Activated T-helper 9 cell treated with anti-CD3 and anti-CD28 coated beads, Interleukin-2, amount 50 U/mL, for 16 hours (primary cell): ENCODE results near the gene CYP2A7.
"Not testable (repeated sequence)": the region's sequence is repeated elsewhere in the genome, so short reads cannot be mapped to it uniquely, and the experiment has no call there.

ENCODE experiments used
- DNase-seq: peaks from one replicate; pipeline ENCODE4 v3.0.0-alpha.2; 2020; ENCODE audit warnings: low read depth

Gene CYP2A7

DNA sequence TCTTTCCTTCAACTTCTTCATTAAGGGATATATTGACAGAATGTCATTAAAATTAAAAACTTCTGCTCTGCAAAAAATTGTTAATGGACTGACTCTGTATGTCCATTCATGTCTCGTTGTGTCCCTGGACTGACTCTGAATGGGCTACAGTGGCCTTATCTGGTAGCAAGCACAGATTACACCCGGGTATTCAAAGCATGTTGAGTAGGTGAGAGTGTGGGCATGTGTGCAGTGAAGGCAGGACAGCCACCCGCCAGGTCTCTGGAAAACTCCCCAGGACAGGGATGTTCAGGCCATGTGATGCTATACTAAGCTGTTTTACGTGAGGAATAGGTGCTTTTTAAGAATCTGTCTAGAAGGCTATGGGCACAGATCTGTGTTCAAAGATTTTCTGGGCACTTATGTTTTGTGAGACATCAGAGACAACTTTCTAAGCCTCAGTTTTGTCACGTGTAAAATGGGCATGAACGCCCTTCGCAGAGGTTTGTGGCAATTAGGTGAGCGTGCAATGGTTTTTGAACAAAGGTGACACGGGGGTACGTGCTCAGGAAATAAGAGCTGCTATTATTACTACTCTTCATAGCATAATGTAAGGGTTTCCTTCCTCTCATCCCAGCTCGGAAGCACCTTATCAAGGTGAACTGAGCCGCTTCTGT lies 38.9 kb downstream of the CYP2A7 start:
- DNase-seq = not testable (repeated sequence)

DNA sequence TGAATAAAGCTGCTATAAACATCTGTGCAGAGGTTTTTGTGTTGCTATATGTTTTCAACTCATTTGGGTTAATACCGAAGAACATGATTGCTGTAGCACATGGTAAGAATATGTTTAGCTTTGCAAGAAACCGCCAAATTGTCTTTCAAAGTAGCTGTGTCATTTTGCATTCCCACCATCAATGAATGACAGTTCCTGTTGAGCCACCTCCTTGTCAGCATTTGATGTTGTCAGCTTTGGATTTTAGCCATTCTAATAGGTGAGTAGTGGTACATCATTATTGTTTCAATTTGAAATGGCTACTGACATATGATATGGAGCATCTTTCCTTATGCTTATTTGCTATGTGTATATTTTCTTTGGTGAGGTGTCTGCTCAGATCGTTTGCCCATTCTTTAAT lies 40.0 kb downstream of the CYP2A7 start:
- not testable (repeated sequence) for DNase-seq

DNA sequence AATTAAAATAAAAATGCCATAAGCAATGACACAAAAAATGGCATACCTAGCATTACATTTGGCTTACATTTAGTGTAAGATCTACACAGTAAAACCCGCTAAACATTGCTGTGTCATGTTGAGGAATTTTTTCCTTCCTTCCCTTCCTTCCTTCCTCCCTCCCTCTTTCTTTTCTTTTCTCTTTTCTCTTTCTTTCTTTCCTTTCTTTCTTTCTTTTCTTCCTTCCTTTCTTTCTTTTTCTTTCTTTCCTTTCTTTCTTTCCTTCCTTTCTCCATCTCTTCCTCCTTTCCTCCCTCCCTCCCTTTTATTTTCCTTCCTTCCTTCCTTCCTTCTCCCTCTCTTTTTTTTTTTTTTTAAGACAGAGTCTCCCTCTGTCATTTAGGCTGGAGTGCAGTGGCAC lies 43.6 kb downstream of the CYP2A7 start:
- not testable (repeated sequence) for DNase-seq

DNA sequence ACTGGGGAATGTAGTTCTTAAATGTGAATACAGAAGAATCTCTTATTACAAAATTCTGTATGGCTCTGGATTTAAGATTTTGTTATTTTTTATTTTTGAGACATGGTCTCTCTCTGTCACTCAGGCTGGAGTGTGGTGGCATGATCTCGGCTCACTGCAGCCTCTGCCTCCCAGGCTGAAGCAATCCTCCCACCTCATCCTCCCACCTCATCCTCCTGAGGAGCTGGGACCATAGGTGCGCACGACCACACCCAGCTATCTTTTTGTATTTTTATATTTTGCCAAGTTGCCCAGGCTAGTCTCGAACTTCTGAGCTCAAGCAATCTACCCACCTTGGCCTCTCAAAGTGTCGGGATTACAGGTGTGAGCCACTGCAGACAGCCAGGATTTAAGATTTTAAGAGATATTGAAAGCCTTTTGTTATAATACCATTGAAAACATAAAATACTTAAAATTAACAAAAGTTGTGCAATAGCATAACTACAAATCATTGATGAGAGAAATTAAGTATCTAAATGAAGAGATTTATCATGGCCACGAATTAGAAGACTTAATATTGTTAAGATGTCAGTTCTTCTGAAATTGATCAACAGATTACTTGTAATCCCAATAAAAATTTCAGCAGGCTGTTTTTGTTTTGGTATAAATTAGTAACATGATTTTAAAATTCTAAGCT lies 45.1 kb downstream of the CYP2A7 start:
- no peak for DNase-seq

DNA sequence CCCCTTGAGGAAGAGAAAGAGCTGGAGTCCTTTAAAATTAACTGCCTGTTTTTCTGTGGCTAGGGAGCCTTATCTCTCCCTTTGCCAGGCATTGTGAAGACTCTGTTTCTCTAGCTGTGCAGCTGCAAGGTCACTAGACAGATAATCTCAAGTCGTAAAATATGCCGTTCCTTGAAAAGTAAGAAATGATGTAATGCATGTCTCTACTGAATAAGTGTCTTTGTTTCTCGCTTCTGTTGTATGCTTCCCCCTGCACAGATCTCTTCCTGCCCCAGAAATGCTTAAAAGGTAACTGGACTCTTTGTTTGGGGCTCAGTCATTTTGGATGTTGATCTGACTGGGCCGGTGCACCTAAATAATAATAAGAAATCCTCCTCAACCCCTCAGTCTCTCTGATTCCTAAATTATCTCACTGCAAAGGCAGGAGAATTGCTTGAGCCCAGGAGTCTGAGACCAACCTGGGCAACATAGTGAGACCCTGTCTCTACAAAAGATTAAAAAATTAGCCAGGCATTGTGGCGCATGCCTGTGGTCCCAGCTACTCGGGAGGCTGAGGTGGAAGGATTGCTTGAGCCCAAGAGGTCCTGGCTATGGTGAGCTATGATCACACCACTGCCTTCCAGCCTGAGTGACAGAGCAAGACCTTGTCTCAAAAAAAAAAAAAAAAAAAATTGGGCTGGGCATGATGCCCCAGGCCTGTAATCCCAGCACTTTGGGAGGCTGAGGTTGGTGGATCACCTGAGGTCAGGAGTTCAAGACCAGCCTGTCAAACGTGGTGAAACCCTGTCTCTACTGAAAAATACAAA lies 48.1 kb downstream of the CYP2A7 start:
- DNase-seq = not testable (repeated sequence)

DNA sequence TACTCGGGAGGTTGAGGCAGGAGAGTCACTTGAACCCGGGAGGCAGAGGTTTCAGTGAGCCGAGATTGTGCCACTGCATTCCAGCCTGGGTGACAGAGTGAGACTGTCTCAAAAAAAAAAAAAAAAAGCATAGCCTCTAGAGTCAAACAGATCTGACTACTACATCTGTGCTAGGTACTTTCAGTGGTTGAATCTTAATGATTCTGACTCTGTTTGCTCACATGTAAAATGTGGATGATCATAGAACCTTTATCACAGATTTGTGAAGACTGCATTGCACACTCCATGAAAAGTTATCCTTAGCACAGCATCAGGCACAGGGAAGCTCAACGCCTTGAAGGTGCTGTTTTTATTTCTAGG lies 49.6 kb downstream of the CYP2A7 start:
- DNase-seq = not testable (repeated sequence)

DNA sequence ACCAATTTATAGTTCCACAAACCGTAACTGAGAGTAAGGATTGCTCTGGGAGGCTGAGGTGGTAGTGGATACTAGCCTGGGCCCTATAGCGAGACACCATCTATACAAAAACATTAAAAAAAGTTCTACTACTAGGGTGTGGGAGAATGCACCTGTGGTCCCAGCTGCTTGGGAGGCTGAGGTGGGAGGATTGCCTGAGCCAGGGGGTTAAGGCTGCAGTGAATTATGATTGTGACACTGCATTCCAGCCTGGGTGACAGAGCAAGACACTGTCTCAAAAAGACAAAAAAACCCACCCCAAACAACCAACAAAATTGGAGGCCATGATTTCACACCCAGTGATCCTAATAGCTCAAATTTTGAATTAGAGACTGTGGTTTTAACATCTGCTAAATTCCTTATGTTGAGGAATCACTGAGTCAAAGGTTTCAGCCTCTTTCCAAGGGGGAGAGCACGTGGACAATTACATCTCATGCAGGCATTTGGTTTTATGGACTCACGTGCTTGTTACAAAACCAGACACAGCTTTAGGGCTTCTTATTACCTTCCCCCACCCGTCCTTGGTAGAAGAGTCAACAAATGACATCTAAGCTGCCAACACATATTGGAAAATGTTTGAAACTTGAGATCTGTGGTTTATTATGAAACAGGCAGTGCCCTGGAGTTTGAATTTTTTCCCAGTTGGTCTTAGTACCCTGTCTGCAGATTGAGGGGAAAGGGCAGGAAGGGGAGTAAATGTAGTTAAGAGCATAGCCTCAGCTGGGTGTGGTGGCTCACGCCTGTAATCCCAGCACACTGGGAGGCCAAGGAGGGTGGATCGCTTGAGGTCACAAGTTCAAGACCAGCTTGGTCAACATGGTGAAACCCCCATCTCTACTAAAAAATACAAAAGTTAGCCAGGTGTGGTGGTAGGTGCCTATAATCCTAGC lies 50.3 kb downstream of the CYP2A7 start:
- DNase-seq = no peak

DNA sequence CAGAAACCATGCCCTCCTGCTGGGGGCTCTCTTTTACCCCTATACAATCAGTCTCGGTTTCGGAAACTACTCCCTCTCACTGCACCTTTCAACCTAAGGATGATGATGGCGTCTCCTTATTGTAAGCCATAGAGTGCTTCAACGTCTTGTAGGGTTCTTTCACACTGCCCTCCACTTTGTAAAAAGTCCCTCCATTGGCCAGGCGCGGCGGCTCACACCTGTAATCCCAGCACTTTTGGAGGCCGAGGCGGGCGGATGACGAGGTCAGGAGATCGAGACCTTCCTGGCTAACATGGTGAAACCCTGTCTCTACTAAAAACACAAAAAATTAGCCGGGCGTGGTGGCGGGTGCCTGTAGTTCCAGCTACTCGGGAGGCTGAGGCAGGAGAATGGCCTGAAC lies 51.3 kb downstream of the CYP2A7 start:
- DNase-seq = not testable (repeated sequence)

DNA sequence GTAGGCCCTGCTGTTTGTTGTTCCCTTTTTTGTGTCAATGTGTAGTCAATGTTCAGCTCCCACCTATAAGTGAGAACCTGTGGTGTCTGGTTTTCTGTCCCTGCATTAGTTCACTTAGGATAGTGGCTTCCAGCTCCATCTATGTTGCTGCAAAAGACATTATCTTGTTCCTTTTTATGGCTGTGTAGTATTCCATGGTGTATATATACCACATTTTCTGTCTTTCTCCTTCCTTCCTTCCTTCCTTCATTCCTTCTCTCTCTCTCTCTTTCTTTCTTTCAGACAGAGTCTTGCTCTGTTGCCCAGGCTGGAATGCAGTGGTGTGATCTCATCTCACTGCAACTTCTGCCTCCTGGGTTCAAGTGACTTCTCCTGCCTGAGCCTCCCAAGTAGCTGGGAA lies 52.8 kb downstream of the CYP2A7 start:
- no peak for DNase-seq

DNA sequence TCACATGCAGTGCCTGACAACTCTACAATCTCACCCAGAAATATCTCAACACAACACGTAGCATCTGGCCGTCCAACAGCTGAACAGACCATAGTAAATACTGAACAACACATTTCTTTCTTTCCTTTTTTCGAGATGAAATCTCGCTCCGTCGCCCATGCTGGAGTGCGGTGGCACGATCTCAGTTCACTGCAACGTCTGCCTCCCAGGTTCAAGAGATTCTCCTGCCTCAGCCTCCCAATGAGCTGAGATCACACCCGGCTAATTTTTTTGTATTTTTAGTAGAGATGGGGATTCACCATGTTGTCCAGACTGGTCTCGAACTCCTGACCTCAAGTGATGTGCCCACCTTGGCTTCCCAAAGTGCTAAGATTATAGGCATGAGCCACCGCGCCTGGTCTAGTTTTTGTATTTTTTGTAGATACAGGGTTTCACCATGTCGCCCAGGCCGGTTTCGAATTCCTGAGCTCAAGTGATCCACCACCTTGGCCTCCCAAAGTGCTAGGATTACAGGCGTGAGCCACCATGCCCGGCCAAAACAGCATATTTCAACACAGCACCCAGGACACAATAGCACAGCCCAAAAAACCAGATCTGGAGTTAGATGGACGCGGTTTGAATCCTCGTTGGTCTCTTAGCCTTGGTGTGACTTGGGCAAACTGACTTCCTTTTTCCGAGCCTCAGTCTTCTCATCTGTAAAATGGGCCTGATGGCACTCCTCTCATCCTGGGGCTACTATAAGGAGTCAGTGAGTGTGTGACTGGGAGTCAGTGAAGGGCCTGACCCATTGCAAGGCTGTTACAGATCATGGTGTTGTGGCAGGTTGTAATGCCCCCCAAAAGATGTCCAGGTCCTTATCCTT lies 54.4 kb downstream of the CYP2A7 start:
- no peak for DNase-seq

DNA sequence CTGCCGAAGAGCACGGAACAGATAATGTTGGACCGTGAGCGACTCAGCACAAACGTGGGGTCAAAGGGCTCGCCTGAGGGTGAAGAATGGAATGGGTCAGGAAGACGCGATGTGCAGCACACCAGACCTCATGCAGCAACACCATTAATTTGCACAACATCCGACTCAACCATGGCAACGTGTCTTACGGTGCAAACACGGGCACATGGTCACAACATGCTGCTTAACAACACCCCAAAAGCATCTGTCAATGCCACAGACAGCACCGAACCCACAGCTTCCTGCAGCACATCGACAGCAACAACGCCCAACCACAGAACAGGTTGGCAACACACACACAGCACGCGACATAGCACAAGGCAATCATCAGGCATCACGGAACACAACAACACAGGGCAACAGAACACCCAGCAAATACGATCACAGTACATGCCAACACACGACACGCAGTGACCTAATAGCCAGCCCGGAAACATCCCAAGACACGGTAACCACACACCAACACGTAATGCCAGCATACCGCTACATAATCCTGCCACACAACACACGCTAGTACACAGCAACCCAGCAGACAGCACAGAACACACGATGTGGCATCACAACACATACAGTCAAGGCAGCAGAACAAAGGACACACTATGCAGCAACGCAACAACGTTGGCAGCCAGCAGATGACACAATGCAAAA lies 55.2 kb downstream of the CYP2A7 start:
- not testable (repeated sequence) for DNase-seq

DNA sequence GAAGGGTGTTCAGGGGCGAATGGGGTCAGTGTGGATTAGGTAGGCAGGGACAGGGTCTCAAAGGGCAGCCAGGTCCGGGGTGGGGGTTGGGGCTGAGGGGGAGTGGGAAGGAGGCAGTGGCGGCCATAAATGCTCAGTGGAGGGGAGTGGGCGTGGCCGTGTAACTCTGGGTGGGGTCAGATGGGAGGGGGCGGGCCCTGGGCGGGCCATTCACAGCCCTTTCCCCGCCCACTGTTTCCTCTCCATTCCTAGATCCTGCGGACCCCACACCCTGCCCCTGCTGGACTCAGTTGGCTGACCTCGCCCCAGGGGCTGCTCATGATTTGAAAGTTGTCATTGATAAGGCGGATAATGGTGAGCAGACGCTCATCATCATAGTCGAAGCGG lies 55.7 kb downstream of the CYP2A7 start:
- not testable (repeated sequence) for DNase-seq

DNA sequence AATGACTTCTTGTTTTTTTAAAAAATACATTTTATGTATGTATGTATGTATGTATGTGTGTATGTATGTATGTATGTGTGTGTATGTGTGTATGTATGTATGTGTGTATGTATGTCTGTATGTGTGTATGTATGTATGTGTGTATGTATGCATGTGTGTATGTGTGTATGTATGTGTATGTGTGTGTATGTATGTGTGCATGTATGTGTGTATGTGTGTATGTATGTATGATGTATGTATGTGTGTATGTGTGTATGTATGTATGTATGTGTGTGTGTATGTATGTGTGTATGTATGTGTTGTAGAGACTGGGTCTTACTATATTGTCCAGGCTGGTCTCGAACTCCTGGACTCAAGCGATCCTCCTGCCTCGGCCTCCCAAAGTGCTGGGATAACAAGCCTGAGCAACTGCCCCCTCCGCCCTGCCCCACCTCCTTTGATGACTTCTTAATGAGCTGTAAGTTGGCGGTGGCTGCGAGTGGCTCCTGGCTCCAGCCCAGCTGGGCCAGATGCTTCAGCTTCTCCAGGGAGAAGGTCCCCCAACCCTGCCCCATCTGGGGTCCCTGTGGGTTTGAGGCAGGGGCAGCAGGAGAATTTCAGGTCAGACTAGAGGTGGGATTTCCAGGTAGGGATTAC lies 56.5 kb downstream of the CYP2A7 start:
- DNase-seq = not testable (repeated sequence)
